ENCODE measurements around the gene KCNB1.
"Not testable (repeated sequence)": the region's sequence is repeated elsewhere in the genome, so short reads cannot be mapped to it uniquely, and the experiment has no call there.

Gene KCNB1

GRCh38 chr20:49330701-49331615, 151.5 kb downstream of the KCNB1 start:
- DNase-seq (ENCODE audit: low spot score) (no peak), FAIRE-seq (no peak)

DNA sequence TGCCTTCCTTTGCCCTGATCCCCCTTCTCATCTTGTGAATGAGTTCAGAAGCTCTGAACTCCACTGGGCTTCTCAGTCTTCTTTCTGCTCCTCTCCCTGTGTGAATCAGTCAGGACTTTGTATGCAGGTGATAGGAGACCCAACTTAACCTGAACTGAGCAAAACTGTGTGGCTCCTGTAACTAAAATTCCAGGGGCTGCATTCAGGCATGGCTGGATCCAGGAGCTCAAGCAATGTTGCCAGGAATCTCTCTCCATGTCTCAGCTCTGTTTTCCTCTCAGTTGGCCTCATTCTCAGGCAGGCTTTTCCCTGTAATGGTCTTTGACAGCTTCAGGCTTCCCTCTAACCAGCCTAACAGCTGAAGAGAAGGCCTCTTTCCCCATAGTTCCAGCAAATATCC, 153.7 kb downstream of the KCNB1 start:
- DNase-seq (ENCODE audit: low spot score) (no peak), FAIRE-seq (no peak)

- FAIRE-seq: no peak
- no peak for DNase-seq (ENCODE audit: low spot score)
These were observed 156.4 kb downstream of the KCNB1 start for GRCh38 chr20:49326026-49326425.

GRCh38 chr20:49324306-49324705, 158.2 kb downstream of the KCNB1 start:
- no peak for FAIRE-seq

GRCh38 chr20:49323622-49324238, 158.7 kb downstream of the KCNB1 start:
- DNase-seq (ENCODE audit: low spot score) (peak; percentile 62), FAIRE-seq (peak; percentile 17)

More at GRCh38 chr20:49324306-49324705, 158.2 kb downstream of the KCNB1 start:
- DNase-seq (ENCODE audit: low spot score): no peak

DNA sequence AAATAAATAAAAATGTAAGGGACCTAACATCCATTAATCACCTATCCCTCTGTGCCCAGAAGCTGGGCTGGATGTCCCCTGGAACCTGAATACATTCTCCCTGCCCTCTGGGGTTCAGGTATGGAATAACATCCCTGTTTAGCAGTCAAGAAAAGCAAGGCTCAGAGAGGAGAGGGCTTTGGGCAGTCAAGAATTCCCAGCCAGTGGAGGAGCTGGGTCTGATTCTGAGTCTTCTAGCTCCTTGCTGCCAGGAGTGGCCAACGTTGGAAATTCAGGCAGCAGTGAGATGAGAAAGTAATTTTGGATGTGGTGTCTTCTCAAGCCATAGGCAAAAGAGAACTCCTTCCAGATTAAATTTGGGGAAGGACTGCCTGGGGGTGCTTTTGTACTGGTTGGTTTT, 162.0 kb downstream of the KCNB1 start:
- FAIRE-seq: no peak

DNA sequence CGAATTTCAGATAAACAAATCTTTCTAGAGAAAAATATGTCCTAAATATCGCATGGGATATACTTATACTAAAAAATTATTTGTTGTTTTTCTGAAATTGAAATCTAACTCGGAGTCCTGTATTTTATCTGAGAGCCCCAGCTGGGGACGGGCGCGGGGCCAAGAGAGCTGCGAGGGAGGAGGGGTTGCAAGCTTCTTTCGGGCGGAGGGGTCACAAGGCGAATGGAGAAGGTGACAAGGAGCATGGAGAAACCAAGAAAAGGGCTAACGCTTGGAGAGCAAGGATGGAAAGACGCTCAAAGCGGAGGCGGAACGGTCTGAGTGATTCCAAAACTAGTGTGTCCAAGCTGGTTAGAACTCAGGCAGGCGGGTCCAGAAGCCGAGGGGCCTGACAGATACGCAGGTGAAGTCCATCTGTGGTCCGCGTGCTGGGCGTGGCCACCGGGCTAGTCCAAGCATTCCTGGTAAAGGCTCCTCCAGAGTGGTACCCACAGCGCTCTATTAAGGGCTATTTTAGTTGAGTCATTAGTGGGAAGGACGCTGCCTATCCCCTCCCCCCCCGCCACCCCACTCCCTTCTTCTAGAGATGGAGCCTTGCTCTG, 163.2 kb downstream of the KCNB1 start:
- no peak for FAIRE-seq
- no peak for DNase-seq (ENCODE audit: low spot score)

More for the DNA sequence above, 162.0 kb downstream of the KCNB1 start:
- peak; percentile 66 for DNase-seq (ENCODE audit: low spot score)

DNA sequence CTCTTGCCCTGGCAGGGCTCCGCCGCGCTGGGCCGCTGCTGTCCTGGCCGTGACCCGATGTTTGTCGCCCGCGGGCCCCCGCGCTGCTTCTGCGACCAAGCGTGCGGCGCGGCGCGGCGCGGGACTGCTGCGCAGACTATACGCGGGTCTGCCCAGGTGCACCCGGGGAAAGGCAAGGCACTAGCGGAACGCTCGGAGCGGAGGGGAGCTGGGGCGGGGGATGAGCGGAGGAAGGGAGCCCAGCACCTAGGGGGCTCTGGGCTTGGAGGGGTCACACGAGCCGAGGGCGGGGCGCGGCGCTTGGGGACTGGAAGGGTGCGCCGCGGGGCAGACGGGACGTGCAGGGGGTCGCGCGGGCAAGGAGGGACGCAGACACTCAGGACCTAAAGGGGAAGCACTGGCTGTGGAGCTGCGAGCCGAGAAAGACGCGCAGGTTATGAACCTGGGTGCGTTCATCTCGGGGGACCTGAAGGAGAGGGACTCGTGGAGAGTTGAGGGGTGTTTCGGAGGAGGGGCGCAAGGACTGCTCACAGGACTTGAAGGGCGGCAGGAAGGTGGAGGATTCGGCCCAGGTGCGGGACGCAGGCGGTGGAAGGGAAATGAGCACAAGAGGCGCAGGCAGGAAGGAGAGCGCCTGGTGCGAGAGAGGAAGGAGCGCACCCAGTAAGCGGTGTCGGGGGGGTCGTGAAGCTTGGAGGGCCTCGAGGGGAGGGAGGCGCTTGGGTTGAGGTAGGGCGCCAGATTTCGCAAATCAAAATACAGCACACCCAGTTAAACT, 163.8 kb downstream of the KCNB1 start:
- DNase-seq (ENCODE audit: low spot score) (no peak), FAIRE-seq (no peak)

- no peak for FAIRE-seq
These were observed 164.4 kb downstream of the KCNB1 start for GRCh38 chr20:49318091-49318429.

DNA sequence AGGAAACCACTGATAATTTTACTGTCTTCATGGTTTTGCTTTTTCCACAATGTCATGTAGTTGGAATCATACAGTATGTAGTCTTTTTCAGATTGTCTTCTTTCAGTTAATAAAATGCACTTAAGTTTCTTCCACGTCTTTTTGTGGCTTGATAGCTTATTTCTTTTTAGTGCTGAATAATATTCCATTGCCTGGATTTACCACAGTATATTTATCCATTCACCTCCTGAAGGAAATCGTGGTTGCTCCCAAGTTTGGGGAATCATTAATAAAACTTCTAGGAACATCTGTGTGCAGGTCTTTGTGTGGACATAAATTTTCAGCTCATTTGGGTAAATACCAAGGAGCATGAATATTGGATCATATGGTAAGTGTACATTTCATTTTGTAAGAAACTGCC, 165.8 kb downstream of the KCNB1 start:
- DNase-seq (ENCODE audit: low spot score) (no peak), FAIRE-seq (no peak)

More at GRCh38 chr20:49318091-49318429, 164.4 kb downstream of the KCNB1 start:
- DNase-seq (ENCODE audit: low spot score): no peak

DNA sequence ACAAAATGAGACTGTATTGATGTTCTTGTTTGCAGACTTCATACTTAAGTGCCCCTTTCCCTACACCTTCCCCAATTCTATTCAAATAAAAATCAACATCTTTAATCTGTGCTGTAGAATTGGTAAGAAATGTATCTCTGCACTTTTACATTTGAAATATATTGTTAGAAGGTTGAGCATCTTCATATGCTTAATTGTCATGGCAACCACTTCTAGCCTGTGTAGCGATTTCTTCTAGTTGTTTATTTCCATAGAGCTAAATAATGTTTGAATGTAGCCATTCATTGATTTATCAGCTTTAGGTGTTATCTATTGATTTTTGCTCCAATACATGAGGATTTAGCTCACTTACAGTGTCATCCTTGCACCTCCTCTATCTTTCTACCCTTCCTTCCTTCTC, 166.9 kb downstream of the KCNB1 start:
- DNase-seq (ENCODE audit: low spot score): no peak
- FAIRE-seq: no peak

DNA sequence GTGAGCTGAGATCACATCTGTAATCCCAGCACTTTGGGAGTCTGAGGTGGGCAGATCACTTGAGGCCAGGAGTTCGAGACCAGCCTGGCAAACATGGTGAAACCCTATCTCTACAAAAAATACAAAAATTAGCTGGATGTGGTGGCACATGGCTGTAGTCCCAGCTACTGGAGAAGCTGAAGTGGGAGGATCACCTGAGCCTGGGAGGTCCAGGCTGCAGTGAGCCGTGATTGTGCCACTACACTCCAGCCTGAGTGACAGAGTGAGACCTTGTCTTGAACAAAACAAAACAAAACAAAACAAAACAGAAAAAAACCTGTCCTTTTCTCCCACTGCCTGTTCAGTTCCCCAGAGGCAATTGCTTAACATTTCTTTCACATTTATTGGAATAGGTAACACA, 168.4 kb downstream of the KCNB1 start:
- DNase-seq (ENCODE audit: low spot score); FAIRE-seq: not testable (repeated sequence)
